Breast epithelium (tissue), 3 donors: ENCODE results near the gene SCAF1.

Source experiments
- CTCF ChIP-seq, 3 donors: fragments of 450-650 bp; IDR thresholded peaks; one replicate each; pipeline ENCODE4 v1.5.1; 2016 to 2017; ENCODE audit warnings: antibody characterized with exemption in 3 of 3, mild to moderate bottlenecking in 3 of 3, moderate library complexity in 3 of 3
- POLR2A ChIP-seq: fragments of 450-650 bp; IDR thresholded peaks from one replicate; pipeline ENCODE4 v1.6.1; 2016; ENCODE audit warnings: antibody characterized with exemption, mild to moderate bottlenecking, moderate library complexity
- POLR2AphosphoS5 ChIP-seq, 3 donors: sonication (generic); formaldehyde crosslinking; IDR thresholded peaks; one replicate each; pipeline ENCODE4 v1.6.1; 2017; ENCODE audit warnings: antibody characterized with exemption in 3 of 3

- TF ChIP-seq CTCF (IDR thresholded peaks at IDR 0.05) (no peak), POLR2AphosphoS5 (IDR thresholded peaks at IDR 0.05) (no peak), POLR2A (no peak)
Measured at GRCh38 chr19:49594993-49595818, 46.8 kb upstream of the SCAF1 start.
